Activated CD4-positive, alpha-beta T cell treated with anti-CD3 and anti-CD28 coated beads, Interleukin-2, Interleukin-6, amounts not matched to agents 100 ng/mL and 50 ng/mL, durations not matched to agents 16 hours and 8 hours (primary cell): ENCODE data around the gene DDX60.
"Not testable (repeated sequence)": the region's sequence is repeated elsewhere in the genome, so short reads cannot be mapped to it uniquely, and the experiment has no call there.

Source experiments
- DNase-seq: peaks from one replicate; pipeline ENCODE4 v3.0.0-alpha.2; 2020

The DDX60 gene, protein sequence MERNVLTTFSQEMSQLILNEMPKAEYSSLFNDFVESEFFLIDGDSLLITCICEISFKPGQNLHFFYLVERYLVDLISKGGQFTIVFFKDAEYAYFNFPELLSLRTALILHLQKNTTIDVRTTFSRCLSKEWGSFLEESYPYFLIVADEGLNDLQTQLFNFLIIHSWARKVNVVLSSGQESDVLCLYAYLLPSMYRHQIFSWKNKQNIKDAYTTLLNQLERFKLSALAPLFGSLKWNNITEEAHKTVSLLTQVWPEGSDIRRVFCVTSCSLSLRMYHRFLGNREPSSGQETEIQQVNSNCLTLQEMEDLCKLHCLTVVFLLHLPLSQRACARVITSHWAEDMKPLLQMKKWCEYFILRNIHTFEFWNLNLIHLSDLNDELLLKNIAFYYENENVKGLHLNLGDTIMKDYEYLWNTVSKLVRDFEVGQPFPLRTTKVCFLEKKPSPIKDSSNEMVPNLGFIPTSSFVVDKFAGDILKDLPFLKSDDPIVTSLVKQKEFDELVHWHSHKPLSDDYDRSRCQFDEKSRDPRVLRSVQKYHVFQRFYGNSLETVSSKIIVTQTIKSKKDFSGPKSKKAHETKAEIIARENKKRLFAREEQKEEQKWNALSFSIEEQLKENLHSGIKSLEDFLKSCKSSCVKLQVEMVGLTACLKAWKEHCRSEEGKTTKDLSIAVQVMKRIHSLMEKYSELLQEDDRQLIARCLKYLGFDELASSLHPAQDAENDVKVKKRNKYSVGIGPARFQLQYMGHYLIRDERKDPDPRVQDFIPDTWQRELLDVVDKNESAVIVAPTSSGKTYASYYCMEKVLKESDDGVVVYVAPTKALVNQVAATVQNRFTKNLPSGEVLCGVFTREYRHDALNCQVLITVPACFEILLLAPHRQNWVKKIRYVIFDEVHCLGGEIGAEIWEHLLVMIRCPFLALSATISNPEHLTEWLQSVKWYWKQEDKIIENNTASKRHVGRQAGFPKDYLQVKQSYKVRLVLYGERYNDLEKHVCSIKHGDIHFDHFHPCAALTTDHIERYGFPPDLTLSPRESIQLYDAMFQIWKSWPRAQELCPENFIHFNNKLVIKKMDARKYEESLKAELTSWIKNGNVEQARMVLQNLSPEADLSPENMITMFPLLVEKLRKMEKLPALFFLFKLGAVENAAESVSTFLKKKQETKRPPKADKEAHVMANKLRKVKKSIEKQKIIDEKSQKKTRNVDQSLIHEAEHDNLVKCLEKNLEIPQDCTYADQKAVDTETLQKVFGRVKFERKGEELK (N-terminal part only)

GRCh38 chr4:168318266-168318895, at the start of gene DDX60:
DDX60 (minus strand) TSS chr4:168318752; CDS start chr4:168311259, 7,493 bp downstream.
- DNase-seq, result peak; percentile 86

DNA sequence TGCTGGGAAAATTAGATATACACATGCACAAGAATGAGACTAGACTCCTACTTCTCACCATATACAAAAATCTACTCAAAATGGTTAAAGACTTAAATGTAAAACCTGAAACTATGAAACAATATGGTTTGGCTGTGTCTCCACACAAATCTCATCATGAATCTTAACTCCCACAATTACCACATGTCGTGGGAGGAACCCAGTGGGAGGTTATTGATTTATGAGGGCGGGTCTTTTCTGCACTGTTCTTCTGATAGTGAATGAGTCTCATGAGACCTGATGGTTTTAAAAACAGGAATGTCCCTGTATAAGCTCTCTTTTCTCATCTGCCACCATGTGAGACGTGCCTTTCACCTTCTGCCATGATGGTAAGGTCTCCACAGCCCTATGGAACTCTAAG, 48.5 kb upstream of the DDX60 start:
- DNase-seq, result no peak

DNA sequence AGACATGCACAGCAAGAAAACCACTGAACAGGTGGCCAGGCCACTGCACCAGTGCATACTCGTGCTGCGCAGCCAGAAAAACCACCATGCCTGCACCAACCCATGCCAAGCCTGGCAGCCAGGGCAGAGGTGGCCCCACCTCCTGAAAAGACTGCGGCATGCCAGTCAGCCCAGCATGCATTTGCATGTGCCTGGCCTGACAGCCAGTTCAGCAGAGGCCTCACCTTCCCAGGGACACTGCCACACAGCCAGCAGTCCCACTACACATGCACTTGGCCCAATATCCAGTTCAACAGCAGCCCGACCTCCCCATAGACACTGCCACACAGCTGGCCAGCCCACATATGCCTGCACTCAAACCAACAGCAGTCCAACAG, 43.5 kb upstream of the DDX60 start:
- DNase-seq, result no peak

GRCh38 chr4:168361365-168362024, 42.9 kb upstream of the DDX60 start:
- no peak for DNase-seq

DNA sequence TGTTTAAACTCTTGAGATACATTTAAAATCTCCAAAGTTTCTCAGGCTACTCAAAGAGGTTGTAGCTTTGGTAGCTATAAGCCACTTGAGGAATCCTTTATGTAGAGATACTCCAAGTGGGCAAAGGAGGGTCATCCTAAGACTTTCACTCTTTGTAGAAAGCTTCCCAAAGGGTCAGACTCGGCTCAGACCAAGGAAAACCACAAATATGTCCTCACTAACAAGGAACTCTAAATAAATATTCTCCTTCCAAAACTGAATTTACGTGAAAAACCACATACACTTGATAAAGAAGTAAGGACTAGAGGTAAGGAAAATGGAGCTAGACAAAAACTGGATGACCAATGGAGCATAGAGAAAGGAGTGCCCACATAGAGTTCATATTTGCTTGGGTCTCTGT, 41.7 kb upstream of the DDX60 start:
- DNase-seq, result no peak

DNA sequence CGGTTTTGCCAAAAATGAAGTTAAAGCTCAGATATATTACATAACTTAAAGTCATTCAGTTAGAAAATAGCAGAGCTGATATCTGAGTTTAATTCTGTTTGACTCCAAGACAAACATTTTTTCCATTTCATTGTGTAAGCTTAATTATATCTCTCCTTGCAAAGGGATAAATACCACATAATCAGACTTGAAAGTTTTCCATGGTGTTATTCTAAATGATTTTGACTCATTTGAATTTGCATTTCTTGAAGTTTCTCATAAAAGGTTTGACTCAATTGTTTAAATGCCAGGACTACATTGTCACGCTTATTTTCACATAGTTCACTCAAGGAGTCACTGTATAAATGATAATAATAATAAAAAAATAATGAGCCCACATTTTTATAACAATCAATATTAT, 39.4 kb upstream of the DDX60 start:
- no peak for DNase-seq

DNA sequence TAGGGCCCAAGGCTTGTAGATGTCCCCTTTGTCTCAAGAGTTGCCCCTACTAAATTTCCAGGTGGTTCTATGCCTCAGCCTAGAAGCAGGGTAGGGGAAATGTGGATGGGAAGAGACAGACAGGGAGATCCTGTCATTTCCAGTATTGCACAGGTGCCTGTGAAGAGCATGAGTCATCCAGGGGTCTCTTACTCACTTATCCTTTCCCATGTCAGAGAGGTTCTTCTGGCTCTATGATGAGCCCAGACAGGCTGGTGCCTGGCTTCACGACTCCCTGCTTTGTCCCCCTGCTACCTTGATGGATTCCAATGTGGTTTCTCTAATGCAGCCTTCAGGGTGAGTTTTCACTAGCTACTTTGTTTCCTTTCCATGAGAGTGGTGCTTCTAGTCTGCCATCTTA, 35.2 kb upstream of the DDX60 start:
- no peak for DNase-seq

DNA sequence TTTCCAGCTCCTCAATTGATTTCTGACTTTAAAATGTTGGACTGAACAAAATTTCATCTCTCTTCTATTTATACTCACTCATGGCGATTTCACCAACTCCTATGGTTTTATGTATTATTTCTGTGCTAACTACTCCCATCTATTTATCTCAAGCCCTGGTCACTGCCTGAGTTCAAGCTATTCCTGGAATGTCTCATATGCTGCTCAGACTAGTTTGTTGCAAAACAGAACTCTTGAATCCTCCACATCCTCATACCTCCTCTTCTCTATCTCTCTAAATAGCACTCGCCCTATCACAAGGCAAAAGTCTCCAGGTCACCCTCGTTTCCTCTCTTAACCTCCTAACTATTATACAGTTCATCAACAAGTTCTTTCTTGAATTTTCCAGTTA, 19.0 kb upstream of the DDX60 start:
- DNase-seq, result no peak

- no peak for DNase-seq
Observed at GRCh38 chr4:168336837-168337549, 18.4 kb upstream of the DDX60 start.

GRCh38 chr4:168335621-168336020, 17.1 kb upstream of the DDX60 start:
- DNase-seq, result no peak

- DNase-seq, result no peak
Observed at GRCh38 chr4:168334053-168334452, 15.5 kb upstream of the DDX60 start.

GRCh38 chr4:168330575-168330974, 12.0 kb upstream of the DDX60 start:
- not testable (repeated sequence) for DNase-seq

DNA sequence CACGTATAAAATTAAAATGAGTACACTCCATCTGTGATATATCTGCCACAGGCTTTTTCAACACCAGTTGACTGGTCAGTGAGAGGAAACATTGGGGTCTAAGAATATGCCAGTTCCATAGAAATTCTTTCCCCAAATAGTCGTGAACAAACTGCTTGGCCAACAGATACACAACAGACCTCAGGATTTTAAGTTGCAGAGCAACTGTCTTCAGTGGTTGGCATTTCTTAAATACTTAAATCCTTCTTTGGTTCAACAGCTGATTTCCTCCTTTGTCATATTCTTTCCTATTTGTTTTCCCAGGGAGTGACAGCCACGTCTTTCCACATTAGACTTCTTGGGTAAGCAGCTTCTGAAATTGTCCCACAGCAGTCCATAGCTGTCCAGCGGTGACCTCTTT, 7.0 kb upstream of the DDX60 start:
- DNase-seq, result no peak

DNA sequence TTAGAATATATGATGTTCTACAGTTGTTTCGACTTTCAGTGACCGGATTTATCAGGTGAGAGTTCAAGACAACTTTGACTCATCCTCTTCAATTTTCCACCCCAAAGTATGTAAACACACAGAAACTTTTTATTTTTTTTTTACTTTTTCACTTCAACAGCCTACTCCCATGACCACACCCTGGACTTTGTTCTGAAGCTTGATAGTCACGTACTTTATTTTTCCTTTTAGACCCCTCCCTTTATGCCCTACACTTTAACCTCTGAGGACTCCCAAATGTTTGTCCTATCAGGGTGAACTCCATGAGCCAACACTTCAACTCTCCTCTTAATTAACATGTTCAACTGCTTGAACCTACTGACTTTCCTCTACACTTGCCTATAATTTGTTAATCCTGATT, 2.5 kb upstream of the DDX60 start:
- no peak for DNase-seq

DNA sequence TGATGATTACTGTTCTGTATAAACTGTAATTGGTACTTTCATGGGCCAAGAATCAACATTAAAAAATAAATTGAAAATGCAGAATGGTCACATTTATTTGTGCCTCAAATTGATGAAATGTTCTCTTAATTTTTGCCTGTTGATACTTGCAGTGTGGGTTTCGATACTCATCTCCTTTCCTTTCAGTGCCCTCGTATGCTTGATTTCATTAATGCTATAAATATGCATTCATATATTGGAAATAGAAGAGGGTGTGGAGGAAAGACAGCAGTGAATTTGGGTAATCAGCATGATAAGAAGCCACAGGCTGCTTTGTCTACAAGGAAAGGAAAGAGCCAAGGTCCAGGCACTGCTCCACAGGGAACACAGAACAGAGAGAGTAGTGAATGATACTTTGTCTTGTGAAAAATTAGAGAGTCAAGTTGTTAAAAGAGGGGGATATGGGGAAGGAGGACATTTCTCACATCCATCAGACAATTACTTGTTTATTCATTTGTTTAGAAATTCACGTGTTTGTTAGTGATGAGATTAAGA, 1.0 kb upstream of the DDX60 start:
- DNase-seq, result no peak

DNA sequence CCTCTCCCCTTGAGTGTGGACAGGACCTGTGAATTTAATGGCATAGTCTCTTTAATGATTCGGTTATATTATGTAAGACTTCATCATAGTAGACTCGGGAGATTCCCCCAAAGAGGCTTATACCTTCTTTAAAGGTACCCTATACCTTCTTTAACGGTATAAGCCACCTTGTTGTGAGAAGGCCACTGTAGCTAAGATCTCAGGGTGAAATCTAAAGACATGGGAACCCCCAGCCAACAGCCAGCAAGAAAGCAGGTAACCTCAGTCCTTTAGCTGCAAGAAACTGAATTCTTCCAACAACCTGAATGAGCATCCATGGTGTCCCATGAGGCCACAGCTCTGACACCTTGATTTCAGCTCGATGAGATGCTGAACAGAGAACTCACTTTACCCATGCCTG, 931 bp downstream of the DDX60 start:
- DNase-seq, result no peak

DNA sequence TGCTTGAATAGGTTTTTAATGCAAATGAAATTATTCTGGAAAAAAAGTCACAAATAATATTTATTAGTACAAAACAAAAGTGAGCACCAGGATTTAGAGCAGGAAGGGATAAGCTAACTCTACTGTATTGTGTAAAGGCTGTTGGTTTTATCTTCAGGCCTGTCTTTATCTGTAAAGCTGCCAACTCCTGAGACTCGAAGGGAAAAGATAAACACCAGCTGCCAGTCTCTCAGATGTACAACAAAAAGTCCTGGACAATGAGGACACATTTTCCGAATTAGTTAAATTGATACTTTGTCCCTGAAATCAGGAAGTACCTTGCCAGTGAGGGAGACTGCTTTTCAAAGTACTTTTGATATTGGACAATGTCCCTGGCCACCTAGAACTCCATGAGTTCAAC, 8.8 kb downstream of the DDX60 start:
- no peak for DNase-seq

GRCh38 chr4:168308912-168309311, 9.6 kb downstream of the DDX60 start:
- no peak for DNase-seq

GRCh38 chr4:168306476-168306875, 12.1 kb downstream of the DDX60 start:
- DNase-seq, result no peak

GRCh38 chr4:168304744-168305459, 13.7 kb downstream of the DDX60 start:
- no peak for DNase-seq

- not testable (repeated sequence) for DNase-seq
Observed at GRCh38 chr4:168303430-168303829, 15.1 kb downstream of the DDX60 start.
